ENCODE measurements around the gene IL17A.

IL17A gene

DNA sequence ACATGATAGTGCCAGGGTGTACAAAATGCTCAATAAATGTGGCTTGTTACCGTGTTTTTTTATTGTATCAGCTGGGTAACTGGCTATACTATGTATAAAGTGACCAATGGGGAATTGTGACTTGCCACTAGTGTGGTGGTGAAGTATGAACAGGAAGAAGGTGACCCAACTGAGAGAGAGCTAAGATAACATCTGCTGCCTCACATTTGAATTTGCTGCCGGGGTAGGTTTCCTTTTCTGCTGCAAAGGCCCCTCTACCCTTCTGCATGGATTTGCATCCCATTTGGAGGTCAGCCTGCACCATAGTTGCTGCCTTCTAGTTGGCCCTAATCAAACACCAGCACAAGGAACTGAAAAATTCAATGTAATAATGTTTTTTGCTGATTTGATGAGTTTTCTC lies 24.1 kb downstream of the IL17A start:
- DNase-seq (ENCODE audit: low read depth in 1 of 2, low spot score in 1 of 2) = no peak

DNA sequence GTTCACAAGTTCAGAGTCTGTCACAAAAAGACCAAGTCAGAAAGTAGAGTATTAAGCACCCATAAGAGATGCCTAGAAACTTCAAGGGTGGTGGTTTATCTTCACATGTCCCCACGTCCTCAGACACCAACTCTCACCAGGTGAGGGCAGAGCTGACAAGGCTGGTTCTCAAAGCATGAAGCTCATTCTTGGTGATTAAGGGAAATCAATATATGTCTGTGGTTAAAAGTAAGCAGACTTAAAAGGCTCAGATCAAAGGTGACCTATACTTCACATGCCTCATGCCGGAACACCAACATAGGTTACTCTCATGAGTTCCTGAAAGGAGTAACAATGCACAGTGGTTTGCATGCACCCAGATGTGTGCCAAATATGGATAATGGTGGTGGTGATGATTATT lies 27.0 kb downstream of the IL17A start:
- no peak for DNase-seq (ENCODE audit: low read depth in 1 of 2, low spot score in 1 of 2)

DNA sequence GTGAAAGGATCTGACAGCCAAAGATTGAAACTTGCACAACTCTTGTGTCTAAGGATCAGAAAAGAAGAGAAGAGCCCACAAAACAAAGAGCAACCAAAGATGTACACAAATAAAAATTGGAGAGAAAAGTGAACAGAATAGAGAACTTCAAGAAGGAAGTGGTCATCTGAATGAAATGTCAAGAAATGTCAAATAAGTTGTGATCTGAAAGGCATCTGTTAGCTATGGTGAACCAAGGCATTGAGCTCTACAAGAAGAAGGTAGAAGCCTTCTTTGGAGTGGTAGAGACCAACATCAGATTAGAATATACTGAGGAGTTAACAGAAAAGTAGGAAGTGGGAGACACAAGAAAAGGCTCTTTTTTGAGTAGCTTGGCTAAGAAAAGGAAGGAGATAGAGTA lies 29.6 kb downstream of the IL17A start:
- no peak for DNase-seq (ENCODE audit: low read depth in 1 of 2, low spot score in 1 of 2)

DNA sequence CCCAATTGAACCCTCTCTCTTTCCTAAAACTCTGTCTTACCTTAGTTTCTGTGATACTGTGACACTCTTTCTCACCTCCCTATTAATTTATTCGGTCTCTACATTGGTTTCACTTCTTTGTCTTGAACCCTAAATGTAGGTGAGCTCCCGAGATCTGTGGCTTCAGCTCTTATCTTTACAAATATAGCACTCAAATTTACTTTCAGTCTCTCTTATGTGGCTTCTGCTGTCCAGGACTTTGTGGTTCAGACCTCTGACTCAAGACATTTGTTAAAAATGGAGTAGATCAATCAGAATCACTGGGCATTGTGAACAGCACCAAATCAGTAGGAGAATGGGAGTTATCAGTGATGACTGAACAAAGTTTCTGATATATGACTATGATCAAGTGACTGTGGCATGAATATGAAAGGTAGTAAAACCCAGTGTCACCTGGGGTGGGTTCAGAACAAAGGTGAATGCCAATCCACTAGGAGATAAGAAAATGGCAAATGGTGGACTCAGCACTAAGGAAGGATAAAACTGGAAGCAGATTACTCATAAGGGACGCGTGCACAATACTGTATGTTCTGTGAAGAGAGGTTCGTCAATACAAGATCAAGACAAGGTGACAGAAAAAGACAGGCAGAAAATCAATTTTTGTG lies 30.9 kb downstream of the IL17A start:
- DNase-seq (ENCODE audit: low read depth in 1 of 2, low spot score in 1 of 2) = no peak

DNA sequence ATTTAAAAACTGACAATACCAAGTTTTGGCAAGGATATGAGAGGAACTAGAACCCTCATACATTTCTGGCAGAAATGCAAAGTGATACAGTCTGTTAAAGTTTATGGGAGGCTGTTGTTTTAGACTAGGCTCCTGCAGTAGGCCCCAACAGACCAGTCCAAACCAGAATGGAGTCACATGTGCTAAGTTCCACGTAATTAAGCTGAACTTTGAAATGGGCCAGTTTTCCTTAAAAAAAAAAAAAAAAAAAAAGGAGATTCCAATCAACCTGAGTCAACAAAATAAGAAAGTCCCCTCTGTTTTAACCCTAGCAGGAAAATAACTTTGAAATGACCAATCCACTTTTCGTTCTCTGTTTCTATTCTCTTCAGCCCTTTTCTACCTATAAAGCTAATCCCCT lies 31.6 kb downstream of the IL17A start:
- DNase-seq (ENCODE audit: low read depth in 1 of 2, low spot score in 1 of 2) = no peak

DNA sequence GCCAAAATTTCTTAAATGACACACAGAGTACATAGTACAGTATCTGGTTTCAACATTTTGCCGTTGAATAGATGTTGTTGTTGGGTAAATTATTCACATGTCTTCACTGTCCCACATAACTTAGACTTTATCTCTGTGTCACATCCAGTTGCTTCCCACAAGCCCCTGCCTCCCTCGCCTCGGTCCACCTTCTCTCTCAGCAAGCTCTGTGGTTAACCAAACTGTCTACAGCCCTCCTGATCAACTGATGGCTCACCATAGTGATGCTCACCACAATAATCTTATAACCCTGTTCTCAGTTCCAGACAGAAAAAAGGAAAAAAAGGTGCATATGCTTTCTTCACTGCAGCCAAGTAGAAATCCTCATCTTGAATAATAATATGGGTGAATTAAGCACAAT lies 35.1 kb downstream of the IL17A start:
- DNase-seq (ENCODE audit: low read depth in 1 of 2, low spot score in 1 of 2) = no peak

DNA sequence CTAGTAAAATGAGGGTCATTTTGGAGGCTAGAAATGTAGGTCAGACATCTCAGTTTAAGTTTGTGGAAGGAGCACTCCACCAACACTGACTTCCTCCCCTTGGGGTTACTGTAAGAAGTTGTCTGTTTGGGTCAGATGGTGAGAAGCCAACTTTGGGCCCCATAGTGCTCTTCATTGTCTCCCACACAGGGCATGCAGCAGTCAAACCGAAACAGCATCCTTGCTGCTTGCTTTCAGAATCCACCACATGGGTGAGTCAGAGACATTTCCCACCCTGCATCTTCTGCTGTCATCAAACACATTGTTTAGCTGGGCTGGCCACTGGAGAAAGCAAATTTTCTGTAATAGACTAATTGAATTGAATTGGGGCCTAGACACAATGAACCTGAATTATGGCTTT lies 41.3 kb downstream of the IL17A start:
- peak in 1 of 2 donors; percentile 13 for DNase-seq (ENCODE audit: low read depth in 1 of 2, low spot score in 1 of 2)

DNA sequence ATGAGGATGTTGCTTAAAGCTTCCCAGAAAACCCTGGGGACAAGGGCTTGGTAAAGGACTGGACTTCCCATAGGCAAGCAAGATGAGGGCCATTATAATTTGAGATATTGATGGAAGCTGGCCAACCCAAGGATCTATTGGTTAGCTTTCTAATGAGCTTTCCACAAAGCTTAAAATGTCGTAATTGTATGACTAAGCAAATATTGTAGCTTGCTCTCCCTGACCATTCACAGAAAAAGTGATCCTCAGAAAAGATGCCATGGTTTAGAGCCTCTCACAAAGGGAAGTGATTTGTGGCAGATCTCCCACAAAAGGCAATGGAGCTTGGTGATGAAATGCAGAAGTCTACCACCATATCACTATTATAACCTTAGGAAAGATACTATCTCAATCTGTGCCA lies 44.5 kb downstream of the IL17A start:
- no peak for DNase-seq (ENCODE audit: low read depth in 1 of 2, low spot score in 1 of 2)

DNA sequence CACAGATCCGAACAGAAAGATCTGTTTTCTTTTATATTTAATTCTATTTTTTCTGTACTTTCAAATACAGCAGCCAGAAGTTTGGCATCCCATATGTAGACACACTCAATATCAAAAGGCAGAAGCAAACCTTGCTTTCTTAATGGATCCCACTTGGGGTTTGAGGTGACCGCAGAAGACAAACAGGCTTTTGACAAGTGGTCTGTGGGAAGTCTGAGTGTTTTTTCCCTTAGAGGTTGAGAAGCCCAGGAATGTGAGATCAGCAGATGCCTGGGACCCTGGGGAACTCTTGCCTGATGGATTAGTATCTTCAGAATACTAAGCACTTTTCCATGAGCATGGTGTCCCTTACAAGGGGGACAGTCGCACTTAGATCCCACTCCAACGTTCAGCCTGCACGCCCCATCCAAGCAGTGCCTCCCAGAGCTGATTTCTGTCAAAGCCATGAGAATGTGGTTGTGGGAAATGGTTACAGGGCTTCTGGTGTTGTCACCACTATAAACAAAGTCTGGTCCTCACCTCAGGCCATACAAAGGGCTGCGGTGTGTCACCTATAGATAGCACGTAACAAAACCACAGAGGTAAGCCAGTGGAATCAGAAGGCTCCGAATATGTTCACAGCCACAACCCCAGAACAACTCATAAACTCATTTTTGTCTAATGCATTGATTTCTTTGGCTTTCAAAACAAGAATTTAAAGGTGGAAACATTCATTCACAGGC lies 45.4 kb downstream of the IL17A start:
- DNase-seq (ENCODE audit: low read depth in 1 of 2, low spot score in 1 of 2) = no peak

DNA sequence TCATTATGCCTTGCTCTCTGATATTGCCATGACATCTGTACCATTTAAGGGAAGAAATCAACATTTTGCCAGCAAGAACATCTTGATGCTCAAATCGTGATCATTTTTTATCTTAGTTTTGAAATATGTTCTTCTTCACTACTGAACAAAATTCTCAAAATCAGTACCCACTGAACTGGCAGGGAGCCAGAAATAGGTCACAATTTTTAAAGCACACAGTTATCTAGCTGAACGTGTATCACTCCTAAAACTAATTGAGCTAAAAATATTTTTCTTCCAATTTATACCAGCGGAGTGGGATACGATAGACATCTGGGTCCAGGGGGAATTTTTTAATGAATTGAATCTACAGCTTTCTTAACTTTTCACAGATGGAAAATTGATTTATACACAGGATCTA lies 46.8 kb downstream of the IL17A start:
- DNase-seq (ENCODE audit: low read depth in 1 of 2, low spot score in 1 of 2) = no peak

DNA sequence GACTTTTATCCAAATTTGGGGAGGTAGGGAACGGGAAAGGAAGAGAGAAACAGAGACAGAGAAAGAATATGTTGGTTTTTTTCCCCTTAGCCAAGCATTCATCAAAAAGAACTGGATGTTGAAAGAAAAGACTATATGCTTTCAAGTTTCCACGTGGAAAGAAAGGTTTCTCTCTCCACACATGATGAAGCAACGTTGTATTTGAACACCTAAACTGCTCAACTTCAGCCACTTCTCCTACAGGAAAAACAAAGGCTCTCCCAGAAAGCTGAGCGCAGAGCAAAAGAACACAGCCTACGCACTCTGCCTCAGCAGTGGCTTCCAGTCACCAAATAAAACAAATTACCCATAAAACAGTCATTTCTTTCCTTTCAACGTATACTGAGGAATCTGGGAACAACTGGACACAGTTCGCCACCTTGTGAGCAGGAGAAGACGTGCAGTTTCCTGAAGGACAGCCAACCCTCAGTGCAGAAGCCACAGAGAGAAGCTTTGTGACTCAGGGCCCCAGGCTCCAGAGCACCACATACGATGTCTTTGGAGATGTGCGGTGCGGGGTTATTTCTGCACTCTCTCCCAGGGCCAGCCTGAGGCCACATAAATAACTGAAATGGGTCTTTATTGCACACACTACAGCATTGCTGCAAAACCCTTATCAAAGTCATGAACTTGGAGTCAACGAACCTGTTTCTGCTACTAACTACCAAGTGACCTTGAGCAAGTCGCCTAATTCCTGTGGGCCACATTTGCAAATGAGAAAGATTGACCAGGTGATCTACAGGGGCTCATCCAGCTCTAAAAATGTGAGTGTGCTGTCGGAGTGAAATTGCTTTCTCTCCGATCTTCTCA lies 48.0 kb downstream of the IL17A start:
- no peak for DNase-seq (ENCODE audit: low read depth in 1 of 2, low spot score in 1 of 2)

All from stimulated activated CD4-positive, alpha-beta T cell treated with anti-CD3 and anti-CD28 coated beads, Interleukin-15, amount 100 ng/mL, for 1 hour (primary cell).